ENCODE data around the gene PON2. TPM values are rescaled to one million over a fixed set of nuclear protein-coding genes. Genes with fewer than 3 reads are reported as not detected.

The PON2 gene
- total RNA-seq, 2 donors from 2014 or later, result 49.7 to 76.2 TPM

GRCh38 chr7:95365151-95365550 is 69.7 kb downstream of the PON2 start:
- TF ChIP-seq CTCF (IDR thresholded peaks at IDR 0.05), result no peak
- Histone ChIP-seq H3K27me3 (replicated peaks; ENCODE audit: insufficient read depth) (no peaks in the 10 kb centered on the region), H3K4me3 (no peak overlapping the region), H3K4me1 (ENCODE audit: control insufficient read depth in 1 of 2, low read depth in 2 of 2) (no peaks in the 10 kb centered on the region), H3K9me3 (no peaks in the 10 kb centered on the region), H3K36me3 (no peaks in the 10 kb centered on the region), H3K27ac (no peak overlapping the region)
- DNase-seq (ENCODE audit: low spot score), result no peak
- ATAC-seq (ENCODE audit: insufficient number of reproducible peaks, low FRiP score, low read depth), result no peak

- no peak overlapping the region for H3K4me3 ChIP-seq
- DNase-seq (ENCODE audit: low spot score) (no peak), ATAC-seq (ENCODE audit: insufficient number of reproducible peaks, low FRiP score, low read depth) (peak; percentile 35)
- H3K9me3 ChIP-seq, result peaks cover 3% of the 10 kb centered on the region
- no peaks in the 10 kb centered on the region for H3K36me3 ChIP-seq
- no peak overlapping the region for H3K27ac ChIP-seq
- no peaks in the 10 kb centered on the region for H3K27me3 ChIP-seq (replicated peaks; ENCODE audit: insufficient read depth)
- no peak for TF ChIP-seq CTCF (IDR thresholded peaks at IDR 0.05)
- no peaks in the 10 kb centered on the region for H3K4me1 ChIP-seq (ENCODE audit: control insufficient read depth in 1 of 2, low read depth in 2 of 2)
Measured at GRCh38 chr7:95357623-95358022, 77.2 kb downstream of the PON2 start.

Other genes with a start within 250 kb of the PON2 start
- not detected for gene PON1, start 110.5 kb downstream of the PON2 start, total RNA-seq
- not detected for gene PON3, start 38.7 kb downstream of the PON2 start, total RNA-seq
- gene ASB4, start 50.9 kb upstream of the PON2 start, total RNA-seq, result under 1 TPM in 1 of 2 donors, not detected in 1; 0.14 TPM
- 100 to 1,000 TPM in 1 of 2 donors, 10 to 100 TPM in 1; 79.5 to 316 TPM for gene PDK4, start 161.5 kb upstream of the PON2 start, total RNA-seq